Bronchus fibroblast of lung (primary cell): ENCODE results near the gene POLR2J3. TPM values are rescaled to one million over a fixed set of nuclear protein-coding genes. Genes with fewer than 3 reads are reported as not detected.

ENCODE experiments used
- total RNA-seq: library from RNA; depleted of rRNA; stranded (reverse); fragments of >200 nt; gene quantifications from 2 replicates; pipeline ENCODE4 v1.2.3, GENCODE V29; 2015

POLR2J3 gene
- 7.4 and 14.3 TPM in 2 replicates for total RNA-seq

DNA sequence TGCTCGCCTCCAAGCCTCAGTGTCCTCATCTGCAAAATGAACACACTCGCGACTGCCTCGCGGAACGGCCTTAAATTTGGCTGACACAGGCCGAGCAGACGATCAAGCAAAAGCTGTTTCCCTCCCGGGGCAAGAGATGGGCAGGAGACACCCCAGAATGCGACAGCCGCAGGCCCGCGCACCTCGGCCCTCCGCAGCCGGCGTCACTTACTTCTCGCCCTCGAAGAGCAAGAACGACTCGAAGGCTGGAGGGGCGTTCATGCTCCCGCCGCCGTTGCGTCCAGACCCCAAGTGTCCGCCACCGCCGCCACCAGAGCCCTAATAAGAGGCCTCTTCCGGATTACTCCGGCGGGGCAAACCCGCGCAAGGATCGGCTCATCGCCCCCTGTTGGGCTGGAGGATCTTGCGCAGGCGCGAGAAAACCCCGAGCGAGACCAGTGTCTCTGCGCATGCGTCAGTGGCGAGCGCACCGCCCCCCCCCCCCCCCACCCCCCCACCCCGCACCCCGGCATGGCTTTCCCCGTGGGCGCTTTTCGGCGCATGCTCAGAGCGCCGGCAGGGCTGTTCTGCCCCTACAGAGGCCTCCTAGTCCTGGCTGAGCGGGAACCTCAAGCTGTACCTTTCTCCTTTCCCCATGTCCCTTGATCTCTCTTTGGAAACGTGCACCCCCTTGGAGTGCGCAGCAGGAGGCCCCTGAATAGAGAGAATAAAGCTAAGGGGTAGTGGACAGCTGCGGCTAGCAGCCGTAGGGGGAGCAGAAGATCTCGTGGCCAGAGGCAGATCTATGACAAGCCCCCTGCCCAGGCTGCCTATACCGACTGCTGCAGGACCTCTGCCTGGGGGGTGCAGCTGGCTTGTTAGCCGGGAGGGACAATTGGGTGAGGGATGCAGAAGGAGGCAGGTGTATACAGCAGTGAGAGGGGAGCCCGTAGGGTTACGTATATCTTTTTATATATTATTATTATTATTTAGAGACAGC lies at the start of gene POLR2J3:
Gene POLR2J3, minus strand, starts transcription at position 323 of the 979 bp plus-strand sequence. Its CDS starts 62 bp downstream, at position 261.

DNA sequence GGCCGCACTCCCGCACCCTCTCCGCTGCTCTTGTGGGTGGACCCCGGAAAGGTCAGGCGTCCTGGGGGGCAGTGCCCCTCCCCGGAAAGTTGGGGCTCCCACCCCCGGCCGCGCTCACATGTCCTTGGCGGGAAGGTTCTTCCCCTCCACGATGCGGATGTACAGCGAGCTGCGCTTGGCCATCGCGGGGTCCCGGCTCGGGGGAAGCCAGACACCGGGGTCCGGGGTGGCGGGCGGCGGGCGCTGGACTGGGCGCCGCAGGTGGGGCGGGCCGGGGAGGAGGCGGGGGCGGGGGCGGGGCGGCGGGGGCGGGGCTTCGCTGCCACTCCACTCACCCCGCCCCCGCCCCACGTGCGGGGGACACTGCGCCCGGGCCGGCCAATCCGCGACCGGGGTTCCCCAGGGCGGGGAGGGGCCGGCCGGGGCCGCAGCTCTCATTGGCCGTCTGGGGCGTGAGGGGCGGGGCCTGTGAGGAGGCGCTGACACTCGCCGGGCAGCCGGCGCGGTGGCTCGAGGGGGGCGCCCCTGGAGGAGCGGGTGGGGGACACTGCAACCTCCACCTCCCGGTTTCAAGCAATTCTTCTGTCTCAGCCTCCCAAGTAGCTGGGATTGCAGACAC lies 44.2 kb upstream of the POLR2J3 start, which contains the start of gene RASA4:
Gene RASA4, minus strand, starts transcription at position 250 of the 619 bp plus-strand sequence. Its CDS starts 67 bp downstream, at position 183.

DNA sequence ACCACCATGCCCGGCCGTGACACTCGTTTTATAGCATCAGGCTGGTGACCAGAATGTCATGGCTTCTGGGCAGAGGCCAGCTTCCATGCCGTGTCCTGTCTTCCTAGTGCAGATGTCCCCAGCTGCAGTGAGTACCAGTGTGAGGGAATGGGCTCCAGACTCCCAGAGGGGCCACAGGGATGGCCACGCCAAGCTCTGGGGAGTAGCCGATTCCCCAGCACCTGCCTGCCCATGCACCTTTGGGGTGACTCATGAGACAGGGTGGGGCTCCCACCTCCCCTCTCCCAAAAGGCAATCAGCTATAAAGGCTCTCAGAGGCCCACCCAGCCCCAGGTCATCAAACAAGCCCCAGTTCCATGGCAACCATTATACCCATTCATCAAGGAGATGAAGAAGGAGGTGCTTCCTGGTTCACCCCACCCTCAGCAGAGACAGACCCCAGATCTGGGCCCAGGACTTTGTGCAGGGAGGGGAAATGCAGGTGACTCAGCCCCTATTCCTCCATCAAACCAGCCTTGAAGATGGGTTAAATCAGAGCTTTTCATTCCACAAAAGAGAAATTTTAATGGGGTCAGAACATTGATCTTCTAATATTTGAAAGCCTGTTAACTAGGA lies 21.5 kb downstream of the POLR2J3 start, which contains the start of gene SPDYE2:
Gene SPDYE2, plus strand, starts transcription at position 419 of the 615 bp plus-strand sequence. CDS start 2,030 bp downstream, outside the sequence.

DNA sequence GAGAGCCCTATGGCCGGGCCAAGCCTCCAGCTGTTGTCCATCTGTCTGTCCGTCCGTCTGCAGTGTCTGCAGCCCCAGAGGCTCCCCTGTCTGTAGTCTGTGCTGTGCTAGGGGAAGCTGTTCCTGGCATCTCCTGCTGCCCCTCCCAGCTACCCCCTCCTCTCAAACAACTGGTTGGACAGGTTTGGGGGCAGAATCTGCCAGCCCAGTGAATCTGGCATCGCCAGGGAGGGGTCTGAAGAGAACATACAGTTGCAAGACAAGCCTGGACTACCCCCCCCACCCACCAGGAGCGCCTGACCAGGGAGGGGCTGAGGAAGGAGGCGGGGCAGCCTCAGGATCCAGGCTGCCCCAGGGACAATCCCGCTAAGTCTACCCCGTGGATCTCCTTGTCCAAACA lies 28.8 kb downstream of the POLR2J3 start, which contains the start of gene UPK3BL2:
Gene UPK3BL2, minus strand, starts transcription at position 101 of the 400 bp plus-strand sequence. Its CDS starts 60 bp downstream, at position 41.

DNA sequence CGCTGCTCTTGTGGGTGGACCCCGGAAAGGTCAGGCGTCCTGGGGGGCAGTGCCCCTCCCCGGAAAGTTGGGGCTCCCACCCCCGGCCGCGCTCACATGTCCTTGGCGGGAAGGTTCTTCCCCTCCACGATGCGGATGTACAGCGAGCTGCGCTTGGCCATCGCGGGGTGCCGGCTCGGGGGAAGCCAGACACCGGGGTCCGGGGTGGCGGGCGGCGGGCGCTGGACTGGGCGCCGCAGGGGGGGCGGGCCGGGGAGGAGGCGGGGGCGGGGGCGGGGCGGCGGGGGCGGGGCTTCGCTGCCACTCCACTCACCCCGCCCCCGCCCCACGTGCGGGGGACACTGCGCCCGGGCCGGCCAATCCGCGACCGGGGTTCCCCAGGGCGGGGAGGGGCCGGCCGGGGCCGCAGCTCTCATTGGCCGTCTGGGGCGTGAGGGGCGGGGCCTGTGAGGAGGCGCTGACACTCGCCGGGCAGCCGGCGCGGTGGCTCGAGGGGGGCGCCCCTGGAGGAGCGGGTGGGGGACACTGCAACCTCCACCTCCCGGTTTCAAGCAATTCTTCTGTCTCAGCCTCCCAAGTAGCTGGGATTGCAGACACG lies 54.7 kb downstream of the POLR2J3 start, which contains the start of gene RASA4B:
Gene RASA4B, minus strand, starts transcription at position 228 of the 598 bp plus-strand sequence. Its CDS starts 67 bp downstream, at position 161.

Other genes starting within 250 kb of the POLR2J3 start
- gene SPDYE6, start 216.1 kb downstream of the POLR2J3 start, total RNA-seq = not detected in 2 replicates
- 9.4 and 10.9 TPM in 2 replicates for gene PRKRIP1, start 176.2 kb downstream of the POLR2J3 start, total RNA-seq
- 37.3 and 38.8 TPM in 2 replicates for gene ORAI2, start 139.0 kb downstream of the POLR2J3 start, total RNA-seq
- 14.3 and 18.2 TPM in 2 replicates for gene ALKBH4, start 107.7 kb downstream of the POLR2J3 start, total RNA-seq
- 11.3 and 12.6 TPM in 2 replicates for gene LRWD1, start 107.6 kb downstream of the POLR2J3 start, total RNA-seq
- 41.2 and 41.4 TPM in 2 replicates for gene POLR2J, start 93.7 kb downstream of the POLR2J3 start, total RNA-seq
- 0.50 and 0.59 TPM in 2 replicates for gene RASA4B, start 54.8 kb downstream of the POLR2J3 start, total RNA-seq
- 0.34 and 0.45 TPM in 2 replicates for gene UPK3BL2, start 28.9 kb downstream of the POLR2J3 start, total RNA-seq
- gene SPDYE2, start 21.4 kb downstream of the POLR2J3 start, total RNA-seq = not detected in 2 replicates
- 1.3 and 2.4 TPM in 2 replicates for gene RASA4, start 44.2 kb upstream of the POLR2J3 start, total RNA-seq
- 8.7 and 11.3 TPM in 2 replicates for gene UPK3BL1, start 70.2 kb upstream of the POLR2J3 start, total RNA-seq
- not detected in 2 replicates for gene SPDYE2B, start 77.7 kb upstream of the POLR2J3 start, total RNA-seq
- 0.17 and 0.30 TPM in 2 replicates for gene POLR2J2, start 99.1 kb upstream of the POLR2J3 start, total RNA-seq
- gene FAM185A, start 176.4 kb upstream of the POLR2J3 start, total RNA-seq = 5.5 and 6.2 TPM in 2 replicates